Measurements from ENCODE around the gene NSDHL.
"Not testable (repeated sequence)": the region's sequence is repeated elsewhere in the genome, so short reads cannot be mapped to it uniquely, and the experiment has no call there.

Gene NSDHL

GRCh38 chrX:152830312-152831305 lies at the start of gene NSDHL, which contains the start of gene CETN2:
Gene NSDHL, plus strand, starts transcription at chrX:152831063. Its CDS starts 15,262 bp downstream, at chrX:152846325.
Gene CETN2, minus strand, starts transcription at chrX:152830757. Its CDS starts 47 bp downstream, at chrX:152830710.
- DNase-seq (ENCODE audit: low spot score): peak; percentile 92

- not testable (repeated sequence) for DNase-seq (ENCODE audit: low spot score)
Observed at GRCh38 chrX:152787062-152787461, 43.8 kb upstream of the NSDHL start.

- DNase-seq (ENCODE audit: low spot score): no peak
Observed at GRCh38 chrX:152798945-152799344, 31.9 kb upstream of the NSDHL start.

GRCh38 chrX:152806035-152806434 lies 24.8 kb upstream of the NSDHL start:
- DNase-seq (ENCODE audit: low spot score): no peak

- DNase-seq (ENCODE audit: low spot score): no peak
Observed at GRCh38 chrX:152810403-152810802, 20.5 kb upstream of the NSDHL start.

GRCh38 chrX:152813206-152813605 lies 17.7 kb upstream of the NSDHL start:
- no peak for DNase-seq (ENCODE audit: low spot score)

- no peak for DNase-seq (ENCODE audit: low spot score)
Observed at GRCh38 chrX:152814048-152814447, 16.8 kb upstream of the NSDHL start.

- DNase-seq (ENCODE audit: low spot score): peak; percentile 38
Observed at GRCh38 chrX:152817078-152817764, 13.6 kb upstream of the NSDHL start.

- no peak for DNase-seq (ENCODE audit: low spot score)
Observed at GRCh38 chrX:152818356-152818755, 12.5 kb upstream of the NSDHL start.

GRCh38 chrX:152819266-152819665 lies 11.6 kb upstream of the NSDHL start:
- DNase-seq (ENCODE audit: low spot score): no peak

GRCh38 chrX:152819732-152820131 lies 11.1 kb upstream of the NSDHL start:
- no peak for DNase-seq (ENCODE audit: low spot score)

- peak; percentile 34 for DNase-seq (ENCODE audit: low spot score)
Observed at GRCh38 chrX:152821145-152821765, 9.6 kb upstream of the NSDHL start.

GRCh38 chrX:152822383-152823086 lies 8.3 kb upstream of the NSDHL start:
- DNase-seq (ENCODE audit: low spot score): no peak

- no peak for DNase-seq (ENCODE audit: low spot score)
Observed at GRCh38 chrX:152823657-152824056, 7.2 kb upstream of the NSDHL start.

GRCh38 chrX:152824841-152825374 lies 6.0 kb upstream of the NSDHL start:
- no peak for DNase-seq (ENCODE audit: low spot score)

GRCh38 chrX:152831391-152831790 lies 528 bp downstream of the NSDHL start:
- DNase-seq (ENCODE audit: low spot score): no peak

GRCh38 chrX:152832520-152832919 lies 1.7 kb downstream of the NSDHL start:
- no peak for DNase-seq (ENCODE audit: low spot score)

- no peak for DNase-seq (ENCODE audit: low spot score)
Observed at GRCh38 chrX:152833378-152833777, 2.5 kb downstream of the NSDHL start.

GRCh38 chrX:152835470-152835869 lies 4.6 kb downstream of the NSDHL start:
- DNase-seq (ENCODE audit: low spot score): not testable (repeated sequence)

GRCh38 chrX:152842772-152843338 lies 12.0 kb downstream of the NSDHL start:
- no peak for DNase-seq (ENCODE audit: low spot score)

- DNase-seq (ENCODE audit: low spot score): no peak
Observed at GRCh38 chrX:152843852-152844251, 13.0 kb downstream of the NSDHL start.

Measured in SW480 (cell line).